ES-I3 (cell line): Measurements from ENCODE around the gene DQX1.

Source experiments
- H3K36me3 ChIP-seq: 2 replicates; pipeline ENCODE4 v1.6.1; 2013; ENCODE audit warnings: mild to moderate bottlenecking, low read length, control low read depth, moderate library complexity; ENCODE audit not compliant: insufficient read depth
- H3K4me1 ChIP-seq: 2 replicates; pipeline ENCODE4 v1.6.1; 2013; ENCODE audit warnings: mild to moderate bottlenecking, control low read depth, low read length; ENCODE audit not compliant: insufficient read depth
- H3K9ac ChIP-seq: 2 replicates; pipeline ENCODE4 v1.6.1; 2013; ENCODE audit warnings: low read depth, mild to moderate bottlenecking, low read length, moderate library complexity
- H3K9me3 ChIP-seq: 2 replicates; pipeline ENCODE4 v1.6.1; 2013; ENCODE audit warnings: mild to moderate bottlenecking, low read length, moderate library complexity; ENCODE audit not compliant: control insufficient read depth, insufficient read depth

DQX1 gene

GRCh38 chr2:74548900-74549826, 23.1 kb upstream of the DQX1 start:
- H3K36me3 ChIP-seq = no peaks in the 10 kb centered on the region
- H3K4me1 ChIP-seq = peaks cover 7% of the 10 kb centered on the region; the same call in 1 of the 2 replicates
- peak overlapping the region; percentile 74 for H3K9ac ChIP-seq
- H3K9me3 ChIP-seq = no peaks in the 10 kb centered on the region

- Histone ChIP-seq H3K4me1 (peaks cover 7% of the 10 kb centered on the region; the same call in 1 of the 2 replicates), H3K36me3 (no peaks in the 10 kb centered on the region), H3K9ac (peak overlapping the region; percentile 74), H3K9me3 (no peaks in the 10 kb centered on the region)
These were observed 22.4 kb upstream of the DQX1 start for GRCh38 chr2:74548285-74548899.

DNA sequence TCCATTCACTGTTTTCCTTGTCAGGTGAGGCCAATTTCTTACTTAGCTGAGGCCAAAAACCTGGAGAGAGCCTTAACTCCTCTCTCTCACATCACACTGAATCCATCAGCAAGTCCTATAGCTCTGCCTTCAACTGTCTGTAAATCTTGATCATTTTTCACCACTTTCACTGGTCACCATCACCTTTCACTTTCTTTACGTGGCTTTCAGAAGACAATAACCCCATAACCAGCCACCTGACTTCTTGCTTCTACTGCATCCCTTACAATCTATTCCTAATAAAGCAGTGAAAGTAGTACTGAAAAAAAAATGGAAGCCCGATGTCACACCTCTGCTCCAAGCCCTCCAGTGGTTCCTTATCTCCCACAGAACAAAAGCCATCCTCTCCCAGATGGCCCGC, 20.0 kb upstream of the DQX1 start:
- Histone ChIP-seq H3K4me1 (no peaks in the 10 kb centered on the region), H3K36me3 (no peaks in the 10 kb centered on the region), H3K9me3 (no peaks in the 10 kb centered on the region), H3K9ac (no peak overlapping the region)

DNA sequence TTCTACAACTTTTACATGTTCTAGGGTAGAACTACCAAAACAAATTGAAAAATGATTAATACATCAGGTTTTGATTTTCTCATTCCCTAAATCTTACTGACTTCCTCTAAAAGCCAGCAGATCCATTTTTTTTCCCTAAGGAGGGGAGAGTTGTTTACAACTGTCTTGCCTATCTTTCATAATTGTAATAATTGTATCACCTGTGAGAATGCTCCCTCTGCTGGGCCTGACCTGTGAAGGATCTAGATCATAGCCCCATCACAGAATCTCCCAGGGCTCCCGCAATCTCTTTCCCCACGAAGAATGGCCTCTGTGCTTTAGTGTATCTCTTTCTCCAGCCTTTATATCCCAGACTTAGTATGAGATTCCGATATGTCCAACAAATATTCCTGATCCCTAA, 18.6 kb upstream of the DQX1 start:
- Histone ChIP-seq H3K9ac (no peak overlapping the region), H3K36me3 (no peaks in the 10 kb centered on the region), H3K9me3 (no peaks in the 10 kb centered on the region), H3K4me1 (no peaks in the 10 kb centered on the region)

- Histone ChIP-seq H3K36me3 (no peaks in the 10 kb centered on the region), H3K9me3 (no peaks in the 10 kb centered on the region), H3K4me1 (no peaks in the 10 kb centered on the region), H3K9ac (no peak overlapping the region)
These were observed 16.9 kb upstream of the DQX1 start for GRCh38 chr2:74542978-74543377.

- H3K9ac ChIP-seq = no peak overlapping the region
- peaks cover 4% of the 10 kb centered on the region; the same call in 1 of the 2 replicates for H3K4me1 ChIP-seq
- no peaks in the 10 kb centered on the region for H3K36me3 ChIP-seq
- no peaks in the 10 kb centered on the region for H3K9me3 ChIP-seq
These were observed 14.3 kb upstream of the DQX1 start for GRCh38 chr2:74540291-74540690.

DNA sequence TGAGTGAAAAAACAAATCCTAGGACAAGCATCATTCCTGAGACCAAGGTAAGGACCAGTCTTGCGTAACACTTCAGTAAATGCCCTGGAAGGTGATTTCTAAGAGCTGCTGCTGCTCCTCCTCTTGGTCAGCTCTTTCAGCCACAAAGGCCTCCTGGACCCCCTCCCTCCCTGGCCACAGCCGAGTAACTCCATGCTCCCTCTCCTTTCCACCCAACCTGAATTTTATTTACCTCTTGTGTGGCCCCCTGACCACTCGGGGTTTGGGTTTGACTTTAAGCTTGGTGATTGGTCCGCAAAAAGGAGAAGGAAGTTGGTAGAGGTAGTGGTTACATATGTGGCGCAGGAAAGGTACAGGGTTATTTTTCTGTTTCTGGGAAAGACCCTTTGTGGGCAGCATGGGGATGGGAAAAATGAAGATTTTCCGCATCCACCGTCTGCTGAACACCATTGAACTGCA, 12.9 kb upstream of the DQX1 start:
- H3K4me1 ChIP-seq = peaks cover 4% of the 10 kb centered on the region; the same call in 1 of the 2 replicates
- no peaks in the 10 kb centered on the region for H3K36me3 ChIP-seq
- no peak overlapping the region for H3K9ac ChIP-seq
- no peaks in the 10 kb centered on the region for H3K9me3 ChIP-seq

GRCh38 chr2:74537140-74537539, 11.1 kb upstream of the DQX1 start:
- H3K36me3 ChIP-seq = no peaks in the 10 kb centered on the region
- H3K4me1 ChIP-seq = peaks cover 4% of the 10 kb centered on the region; the same call in 1 of the 2 replicates
- no peak overlapping the region for H3K9ac ChIP-seq
- H3K9me3 ChIP-seq = no peaks in the 10 kb centered on the region

DNA sequence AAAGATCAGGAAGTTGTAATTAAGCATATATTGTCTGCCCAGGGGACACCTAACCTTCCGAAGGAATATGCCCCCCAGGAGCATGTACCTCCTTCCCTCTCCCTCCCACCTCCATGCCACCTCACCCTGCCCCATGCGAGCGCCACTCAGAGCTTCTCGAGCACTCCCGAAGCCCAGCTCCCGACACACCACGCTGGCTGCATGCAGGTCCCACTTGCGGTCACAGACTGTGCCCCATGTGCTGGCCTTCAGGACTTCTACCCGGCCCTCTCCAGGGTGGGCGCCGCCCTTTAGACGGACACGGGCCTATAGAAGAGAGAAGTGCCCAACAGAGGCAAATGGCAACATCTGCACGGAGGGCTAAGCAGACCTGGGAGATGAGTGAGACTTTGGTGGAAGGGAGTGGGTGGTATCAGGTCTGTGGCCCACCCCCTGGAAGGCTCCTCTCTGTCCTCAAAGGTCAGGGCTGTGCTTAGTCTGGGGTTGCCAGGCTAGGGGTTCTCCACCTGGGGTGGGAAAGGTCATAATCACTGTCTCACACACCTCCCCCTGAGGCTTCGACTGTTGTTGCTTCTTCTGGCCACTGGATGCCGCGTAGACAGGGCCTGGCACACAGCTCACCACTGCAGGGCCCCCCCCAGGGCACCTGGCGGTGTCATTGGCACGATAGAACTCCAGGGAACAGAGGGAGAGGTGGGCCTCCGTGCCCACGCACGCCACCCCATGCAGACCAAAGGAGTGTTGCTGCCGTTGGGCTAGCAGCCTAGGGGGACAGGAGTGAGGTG, 10.3 kb upstream of the DQX1 start:
- peaks cover 4% of the 10 kb centered on the region; the same call in 1 of the 2 replicates for H3K4me1 ChIP-seq
- H3K9me3 ChIP-seq = no peaks in the 10 kb centered on the region
- no peak overlapping the region for H3K9ac ChIP-seq
- no peaks in the 10 kb centered on the region for H3K36me3 ChIP-seq

DNA sequence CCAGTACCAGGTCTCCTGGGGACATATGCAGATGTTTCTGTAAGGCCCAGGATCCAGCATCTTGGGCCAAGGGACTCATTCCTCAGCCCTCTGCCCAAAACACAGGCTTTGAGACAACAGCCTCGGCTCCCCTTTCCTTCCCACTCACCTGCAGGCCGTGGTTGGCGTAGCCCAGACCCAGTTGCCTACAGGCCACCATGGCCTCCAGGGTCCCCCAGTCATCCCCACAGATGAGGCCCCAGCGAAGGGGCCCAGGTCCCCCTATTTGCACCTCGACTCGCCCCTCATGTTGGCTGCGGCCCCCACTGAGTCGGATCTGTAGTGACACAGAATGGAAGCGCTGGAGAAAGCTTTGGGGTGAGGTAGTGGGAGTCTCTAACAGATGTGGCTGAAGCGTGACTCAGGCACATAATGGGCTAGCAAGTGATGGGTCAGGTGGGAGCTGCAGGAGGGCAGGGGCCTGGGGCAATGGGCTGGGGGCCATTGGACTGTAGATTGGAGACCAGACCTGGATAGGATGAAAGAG, 9.5 kb upstream of the DQX1 start:
- H3K36me3 ChIP-seq = no peaks in the 10 kb centered on the region
- H3K9ac ChIP-seq = no peak overlapping the region
- peaks cover 7% of the 10 kb centered on the region; the same call in 1 of the 2 replicates for H3K4me1 ChIP-seq
- H3K9me3 ChIP-seq = no peaks in the 10 kb centered on the region

GRCh38 chr2:74534411-74534810, 8.4 kb upstream of the DQX1 start:
- no peaks in the 10 kb centered on the region for H3K9me3 ChIP-seq
- H3K36me3 ChIP-seq = no peaks in the 10 kb centered on the region
- no peak overlapping the region for H3K9ac ChIP-seq
- H3K4me1 ChIP-seq = peaks cover 7% of the 10 kb centered on the region; the same call in 1 of the 2 replicates

GRCh38 chr2:74533464-74533863, 7.4 kb upstream of the DQX1 start:
- H3K9me3 ChIP-seq = no peaks in the 10 kb centered on the region
- no peak overlapping the region for H3K9ac ChIP-seq
- H3K36me3 ChIP-seq = no peaks in the 10 kb centered on the region
- H3K4me1 ChIP-seq = peaks cover 11% of the 10 kb centered on the region

- peaks cover 5% of the 10 kb centered on the region for H3K36me3 ChIP-seq
- H3K9ac ChIP-seq = no peak overlapping the region
- peaks cover 12% of the 10 kb centered on the region for H3K4me1 ChIP-seq
These were observed 6.2 kb upstream of the DQX1 start for GRCh38 chr2:74532222-74532621.

GRCh38 chr2:74531666-74532065, 5.6 kb upstream of the DQX1 start:
- Histone ChIP-seq H3K36me3 (peaks cover 8% of the 10 kb centered on the region), H3K9ac (no peak overlapping the region), H3K9me3 (no peaks in the 10 kb centered on the region), H3K4me1 (peaks cover 12% of the 10 kb centered on the region)

More at GRCh38 chr2:74532222-74532621, 6.2 kb upstream of the DQX1 start:
- no peaks in the 10 kb centered on the region for H3K9me3 ChIP-seq
